NOMO-1 treated with DMSO at 0.1 percent for 48 hours (cell line): ENCODE results near the gene NUTM1.
"Not testable (repeated sequence)": the region's sequence is repeated elsewhere in the genome, so short reads cannot be mapped to it uniquely, and the experiment has no call there.

Experiments used
- DNase-seq: peaks from one replicate; lab custom pipeline; 2025; ENCODE audit not compliant: unreplicated experiment; lab: John Stamatoyannopoulos, UW

The NUTM1 gene

GRCh38 chr15:34362047-34362773, 19.1 kb downstream of the NUTM1 start:
- DNase-seq, result no peak

- no peak for DNase-seq
Observed at GRCh38 chr15:34364041-34364440, 20.9 kb downstream of the NUTM1 start.

GRCh38 chr15:34365091-34365825, 22.1 kb downstream of the NUTM1 start:
- DNase-seq, result peak; percentile 7

- no peak for DNase-seq
Observed at GRCh38 chr15:34365836-34366235, 22.7 kb downstream of the NUTM1 start.

- DNase-seq, result peak; percentile 37
Observed at GRCh38 chr15:34366271-34367065, 23.4 kb downstream of the NUTM1 start.

- DNase-seq, result peak; percentile 85
Observed at GRCh38 chr15:34367101-34368081, 24.3 kb downstream of the NUTM1 start, which contains the start of gene LPCAT4. Gene LPCAT4, minus strand, starts transcription at chr15:34367196. Its CDS starts 96 bp downstream, at chr15:34367100.

GRCh38 chr15:34370129-34370528, 27.0 kb downstream of the NUTM1 start:
- DNase-seq, result no peak

- DNase-seq, result no peak
Observed at GRCh38 chr15:34370643-34371042, 27.5 kb downstream of the NUTM1 start.

GRCh38 chr15:34373951-34374350, 30.8 kb downstream of the NUTM1 start:
- no peak for DNase-seq

- DNase-seq, result no peak
Observed at GRCh38 chr15:34374816-34375215, 31.7 kb downstream of the NUTM1 start.

GRCh38 chr15:34375541-34375940, 32.4 kb downstream of the NUTM1 start:
- DNase-seq, result not testable (repeated sequence)

GRCh38 chr15:34376856-34377255, 33.7 kb downstream of the NUTM1 start:
- no peak for DNase-seq

GRCh38 chr15:34380491-34380890, 37.4 kb downstream of the NUTM1 start:
- DNase-seq, result not testable (repeated sequence)

- not testable (repeated sequence) for DNase-seq
Observed at GRCh38 chr15:34381829-34382521, 38.9 kb downstream of the NUTM1 start.

- DNase-seq, result not testable (repeated sequence)
Observed at GRCh38 chr15:34389594-34390086, 46.5 kb downstream of the NUTM1 start.

- DNase-seq, result not testable (repeated sequence)
Observed at GRCh38 chr15:34392981-34393380, 49.9 kb downstream of the NUTM1 start.

- DNase-seq, result not testable (repeated sequence)
Observed at GRCh38 chr15:34397637-34398259, 54.6 kb downstream of the NUTM1 start.

GRCh38 chr15:34403160-34403598, 60.1 kb downstream of the NUTM1 start:
- DNase-seq, result not testable (repeated sequence)

GRCh38 chr15:34403899-34404298, 60.8 kb downstream of the NUTM1 start:
- DNase-seq, result not testable (repeated sequence)
